ENCODE results near the gene ARRDC1.

The ARRDC1 gene

GRCh38 chr9:137639303-137640051, 34.0 kb downstream of the ARRDC1 start:
- DNase-seq (ENCODE audit: low read depth) = no peak

- no peak for DNase-seq (ENCODE audit: low read depth)
These were observed 35.4 kb downstream of the ARRDC1 start for GRCh38 chr9:137640862-137641261.

GRCh38 chr9:137642118-137642601, 36.7 kb downstream of the ARRDC1 start:
- DNase-seq (ENCODE audit: low read depth) = no peak

- no peak for DNase-seq (ENCODE audit: low read depth)
These were observed 37.4 kb downstream of the ARRDC1 start for GRCh38 chr9:137642892-137643291.

- no peak for DNase-seq (ENCODE audit: low read depth)
These were observed 38.4 kb downstream of the ARRDC1 start for GRCh38 chr9:137643921-137644320.

GRCh38 chr9:137645211-137645610, 39.7 kb downstream of the ARRDC1 start:
- DNase-seq (ENCODE audit: low read depth) = no peak

- DNase-seq (ENCODE audit: low read depth) = no peak
These were observed 40.9 kb downstream of the ARRDC1 start for GRCh38 chr9:137646341-137646740.

GRCh38 chr9:137647096-137647714, 41.7 kb downstream of the ARRDC1 start:
- no peak for DNase-seq (ENCODE audit: low read depth)

GRCh38 chr9:137648396-137648795, 42.9 kb downstream of the ARRDC1 start:
- no peak for DNase-seq (ENCODE audit: low read depth)

GRCh38 chr9:137649553-137649952, 44.1 kb downstream of the ARRDC1 start:
- DNase-seq (ENCODE audit: low read depth) = no peak

GRCh38 chr9:137650259-137650658, 44.8 kb downstream of the ARRDC1 start:
- no peak for DNase-seq (ENCODE audit: low read depth)

GRCh38 chr9:137650779-137651178, 45.3 kb downstream of the ARRDC1 start:
- DNase-seq (ENCODE audit: low read depth) = no peak

- DNase-seq (ENCODE audit: low read depth) = no peak
These were observed 50.9 kb downstream of the ARRDC1 start for GRCh38 chr9:137656416-137656815.

GRCh38 chr9:137657606-137658005, 52.1 kb downstream of the ARRDC1 start:
- DNase-seq (ENCODE audit: low read depth) = no peak

- DNase-seq (ENCODE audit: low read depth) = no peak
These were observed 53.3 kb downstream of the ARRDC1 start for GRCh38 chr9:137658781-137659180.

- no peak for DNase-seq (ENCODE audit: low read depth)
These were observed 54.7 kb downstream of the ARRDC1 start for GRCh38 chr9:137660144-137660543.

- DNase-seq (ENCODE audit: low read depth) = no peak
These were observed 58.1 kb downstream of the ARRDC1 start for GRCh38 chr9:137663584-137663983.

GRCh38 chr9:137664676-137665075, 59.2 kb downstream of the ARRDC1 start:
- DNase-seq (ENCODE audit: low read depth) = no peak

All from stimulated activated CD4-positive, alpha-beta T cell treated with anti-CD3 and anti-CD28 coated beads, Interleukin-2, amount 100 ng/mL, for 4 hours (primary cell).